CD4-positive, alpha-beta T cell treated with Interleukin-15 for 4 hours (primary cell): ENCODE results near the gene CD14.
"Not testable (repeated sequence)": the region's sequence is repeated elsewhere in the genome, so short reads cannot be mapped to it uniquely, and the experiment has no call there.

Experiments used
- DNase-seq: peaks from one replicate; pipeline ENCODE4 v3.0.0-alpha.2; 2020; ENCODE audit warnings: low spot score

Gene CD14

DNA sequence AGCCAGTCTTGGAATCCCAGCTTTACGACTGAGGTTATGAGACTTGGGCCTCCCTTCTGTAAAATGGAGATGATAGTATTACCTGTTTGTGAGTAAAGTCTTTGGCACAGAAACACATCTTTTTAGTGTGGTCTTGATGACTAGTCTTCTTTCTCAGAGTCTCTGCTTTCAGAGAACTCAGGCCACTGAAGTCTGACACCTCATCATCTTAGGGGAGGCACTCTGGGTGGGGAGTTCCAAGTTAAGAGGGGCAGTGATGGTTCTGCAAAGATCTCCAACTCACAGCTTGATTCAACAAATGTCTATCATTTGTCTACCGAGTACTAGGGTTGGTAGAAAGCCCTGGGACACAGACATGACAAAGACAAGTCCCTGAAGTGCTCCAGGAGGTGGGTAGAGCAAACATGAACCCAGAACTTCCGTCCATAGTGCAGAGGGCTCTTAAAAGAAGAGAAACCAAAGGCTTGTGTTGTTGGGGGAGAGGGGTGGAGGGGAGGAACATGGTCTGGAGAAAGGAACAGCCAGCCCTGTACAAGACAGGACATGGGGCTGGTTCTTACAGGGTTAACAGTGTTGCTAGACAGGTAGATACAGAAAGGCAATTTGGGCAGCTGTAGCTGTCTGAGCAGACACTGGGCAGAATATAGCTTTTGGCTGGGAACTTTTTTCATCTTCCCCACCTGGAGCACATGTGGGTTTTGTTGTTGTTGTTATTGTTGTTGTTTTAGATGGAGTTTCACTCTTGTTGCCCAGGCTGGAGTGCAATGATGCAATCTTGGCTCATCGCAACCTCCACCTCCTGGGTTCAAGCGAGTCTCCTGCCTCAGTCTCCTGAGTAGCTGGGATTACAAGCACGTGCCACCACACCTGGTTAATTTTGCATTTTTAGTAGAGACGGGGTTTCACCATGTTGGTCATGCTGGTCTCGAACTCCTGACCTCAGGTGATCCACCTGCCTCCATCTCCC lies 2.6 kb upstream of the CD14 start:
- peak; percentile 33 for DNase-seq

DNA sequence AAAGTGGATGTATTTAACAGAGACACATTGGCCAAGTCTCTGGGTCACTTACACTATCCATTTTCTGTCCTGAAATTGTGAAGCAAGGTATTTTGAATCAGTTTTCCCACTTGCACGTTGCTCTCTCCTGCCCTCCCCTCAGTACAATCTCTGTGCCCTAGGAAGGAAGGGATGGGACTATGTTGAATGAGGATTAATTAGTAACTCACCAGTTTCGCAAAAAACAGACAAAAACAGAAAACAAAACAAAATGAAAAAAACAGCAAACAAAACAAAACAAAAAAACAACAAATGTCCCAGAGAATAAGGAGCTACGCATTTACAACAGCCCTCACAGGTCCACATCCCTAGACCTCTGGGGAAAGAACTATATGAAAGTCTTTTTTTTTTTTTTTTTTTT lies 1.1 kb upstream of the CD14 start:
- DNase-seq = no peak

DNA sequence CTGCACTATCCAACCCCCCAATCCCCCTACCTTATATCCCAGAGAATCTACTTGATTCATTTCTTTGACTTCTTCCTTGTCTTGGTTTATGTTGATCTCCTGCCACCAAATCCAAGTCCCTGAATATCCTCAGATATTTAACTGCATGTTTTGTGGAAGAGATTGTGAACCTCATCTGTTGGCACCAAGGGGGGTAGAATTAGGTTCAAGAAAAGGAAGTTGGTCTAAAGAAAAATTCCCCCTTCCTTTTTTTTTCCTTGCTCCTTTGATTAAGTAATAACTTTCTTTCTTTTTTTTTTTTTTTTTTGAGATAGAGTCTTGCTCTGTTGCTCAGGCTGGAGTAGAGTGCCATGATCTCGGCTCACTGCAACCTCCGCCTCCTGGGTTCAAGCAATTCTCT lies 526 bp upstream of the CD14 start:
- no peak for DNase-seq

DNA sequence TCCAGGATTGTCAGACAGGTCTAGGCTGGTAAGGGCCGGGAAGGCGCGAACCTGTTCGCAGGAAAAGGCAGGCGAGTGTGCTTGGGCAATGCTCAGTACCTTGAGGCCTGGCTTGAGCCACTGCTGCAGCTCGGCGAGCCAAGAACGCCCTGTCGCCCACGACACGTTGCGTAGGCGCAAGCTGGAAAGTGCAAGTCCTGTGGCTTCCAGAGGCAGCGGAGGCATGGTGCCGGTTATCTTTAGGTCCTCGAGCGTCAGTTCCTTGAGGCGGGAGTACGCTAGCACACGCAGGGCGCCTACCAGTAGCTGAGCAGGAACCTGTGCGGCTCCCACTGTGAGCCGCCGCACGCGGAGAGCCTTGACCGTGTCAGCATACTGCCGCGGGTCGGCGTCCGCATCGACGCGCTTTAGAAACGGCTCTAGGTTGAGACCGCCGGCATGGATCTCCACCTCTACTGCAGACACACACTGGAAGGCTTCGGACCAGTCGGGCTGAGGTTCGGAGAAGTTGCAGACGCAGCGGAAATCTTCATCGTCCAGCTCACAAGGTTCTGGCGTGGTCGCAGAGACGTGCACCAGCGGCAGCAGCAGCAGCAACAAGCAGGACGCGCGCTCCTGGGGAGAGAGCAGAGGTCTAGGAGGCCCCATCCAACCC lies 482 bp downstream of the CD14 start:
- peak; percentile 33 for DNase-seq

DNA sequence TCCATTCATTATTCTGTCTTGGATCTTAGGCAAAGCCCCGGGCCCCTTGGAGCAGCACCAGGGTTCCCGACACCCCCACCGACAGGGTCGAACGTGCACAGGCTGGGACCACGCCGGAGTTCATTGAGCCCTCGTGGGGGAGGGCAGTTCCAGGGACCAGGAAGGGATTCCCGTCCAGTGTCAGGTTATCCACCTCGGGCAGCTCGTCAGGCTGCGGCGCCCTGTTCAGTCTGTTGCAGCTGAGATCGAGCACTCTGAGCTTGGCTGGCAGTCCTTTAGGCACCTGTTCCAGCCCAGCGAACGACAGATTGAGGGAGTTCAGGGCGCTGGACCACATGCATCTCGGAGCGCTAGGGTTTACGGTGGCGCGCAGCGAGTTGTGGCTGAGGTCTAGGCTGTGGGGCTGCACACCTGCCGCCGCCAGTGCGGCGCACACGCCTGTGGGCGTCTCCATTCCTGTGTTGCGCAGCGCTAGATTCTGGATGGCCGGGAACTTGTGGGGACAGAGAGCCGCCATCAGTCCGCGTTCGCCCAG lies 1.1 kb downstream of the CD14 start:
- peak; percentile 9 for DNase-seq

DNA sequence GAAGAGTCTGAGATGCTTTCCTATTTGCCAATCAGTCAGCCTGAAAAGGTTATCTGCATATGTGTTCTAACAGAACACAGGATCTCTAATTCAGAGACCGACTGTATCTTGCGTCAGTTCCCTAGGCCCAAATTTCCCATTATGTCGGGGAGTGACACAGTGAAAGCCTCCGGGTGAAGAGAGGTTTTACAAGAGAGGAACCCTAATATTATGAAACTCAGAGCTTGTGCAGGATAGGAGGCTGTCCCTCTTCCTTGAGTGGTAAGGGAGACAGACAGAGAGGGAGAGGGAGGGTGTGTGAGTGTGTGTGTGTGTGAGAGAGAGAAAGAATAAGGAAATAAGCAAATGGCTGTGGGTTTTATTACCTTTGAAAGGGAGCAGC lies 1.9 kb downstream of the CD14 start:
- DNase-seq = peak; percentile 4

DNA sequence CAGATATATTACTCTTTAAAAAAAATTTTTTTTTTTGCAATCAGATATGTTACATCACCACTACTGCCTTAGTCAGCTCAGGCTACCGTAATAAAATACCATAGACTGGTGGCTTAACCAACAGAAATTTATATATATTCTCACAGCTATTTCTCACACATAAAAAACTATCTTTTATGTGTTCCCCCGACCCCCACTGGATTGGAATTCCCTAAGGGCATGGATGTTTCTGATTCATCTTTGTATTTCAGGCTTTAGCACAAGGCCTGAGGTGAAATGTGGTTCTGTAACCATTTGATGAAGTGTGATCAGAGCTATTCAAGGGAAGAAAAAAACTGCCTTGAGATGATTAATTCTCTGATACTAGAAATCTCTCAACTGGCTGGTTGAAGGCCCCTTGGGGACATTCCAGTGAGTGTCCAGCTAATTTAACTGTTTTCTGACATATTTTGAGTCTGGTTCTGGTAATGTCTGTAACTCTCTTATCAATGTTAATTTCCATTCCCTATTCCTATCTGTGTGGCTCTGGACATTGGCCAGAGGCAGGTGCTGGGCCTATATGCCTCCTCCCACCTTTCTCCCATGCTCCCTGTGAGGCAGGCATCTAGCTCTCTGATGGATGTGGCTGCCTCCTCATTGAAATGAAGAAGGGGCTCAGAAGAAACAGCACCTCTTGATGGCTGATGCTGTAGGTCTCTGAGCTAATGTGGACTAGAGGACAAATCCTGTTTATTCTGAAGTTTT lies 2.5 kb downstream of the CD14 start:
- no peak for DNase-seq

DNA sequence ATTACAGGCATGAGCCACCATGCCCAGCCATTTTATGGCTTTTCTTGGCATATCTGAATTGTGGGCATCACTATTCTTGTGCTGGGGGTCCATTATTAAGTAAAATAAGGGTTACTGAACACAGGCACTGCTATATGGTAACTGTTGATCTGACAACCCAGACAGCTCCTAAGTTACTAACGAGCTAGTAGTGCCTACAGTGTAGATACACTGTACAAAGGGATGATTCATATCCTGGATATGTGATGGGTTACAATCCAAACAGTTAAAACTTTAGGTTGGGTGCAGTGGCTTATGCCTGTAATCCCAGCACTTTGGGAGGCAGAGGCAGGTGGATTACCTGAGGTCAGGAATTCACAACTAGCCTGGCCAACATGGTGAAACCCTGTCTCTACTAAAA lies 4.3 kb downstream of the CD14 start:
- no peak for DNase-seq

DNA sequence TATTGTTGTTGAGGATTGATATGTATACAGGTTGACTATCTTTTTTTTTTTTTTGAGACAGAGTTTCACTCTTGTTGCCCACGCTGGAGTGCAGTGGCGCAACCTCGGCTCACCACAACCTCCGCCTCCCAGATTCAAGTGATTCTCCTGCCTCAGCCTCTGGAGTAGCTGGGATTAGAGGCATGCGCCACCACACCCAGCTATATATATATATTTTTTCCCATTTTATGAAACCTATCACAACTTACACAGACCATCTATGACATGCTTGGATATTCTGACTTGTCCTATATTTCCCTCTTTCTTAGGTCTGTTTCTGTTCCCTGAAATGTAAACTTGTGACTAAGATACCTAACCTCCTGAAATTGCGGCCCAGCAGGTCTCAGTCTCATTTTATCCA lies 5.0 kb downstream of the CD14 start:
- DNase-seq = no peak

DNA sequence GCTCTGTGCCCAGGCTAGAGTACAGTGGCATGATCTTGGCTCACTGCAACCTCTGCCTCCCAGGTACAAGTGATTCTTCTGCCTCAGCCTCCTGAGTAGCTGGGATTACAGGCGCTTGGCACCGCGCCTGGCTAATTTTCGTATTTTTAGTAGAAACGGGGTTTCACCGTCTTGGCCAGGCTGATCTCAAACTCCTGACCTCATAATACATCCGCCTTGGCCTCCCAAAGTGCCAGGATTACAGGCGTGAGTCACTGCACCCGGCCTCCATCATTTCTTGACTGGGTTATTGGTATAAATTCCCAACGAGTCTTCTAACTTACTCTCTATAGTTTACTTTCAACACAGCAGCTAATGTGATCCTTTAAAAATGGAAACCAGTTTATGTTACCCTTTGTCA lies 8.1 kb downstream of the CD14 start:
- not testable (repeated sequence) for DNase-seq

DNA sequence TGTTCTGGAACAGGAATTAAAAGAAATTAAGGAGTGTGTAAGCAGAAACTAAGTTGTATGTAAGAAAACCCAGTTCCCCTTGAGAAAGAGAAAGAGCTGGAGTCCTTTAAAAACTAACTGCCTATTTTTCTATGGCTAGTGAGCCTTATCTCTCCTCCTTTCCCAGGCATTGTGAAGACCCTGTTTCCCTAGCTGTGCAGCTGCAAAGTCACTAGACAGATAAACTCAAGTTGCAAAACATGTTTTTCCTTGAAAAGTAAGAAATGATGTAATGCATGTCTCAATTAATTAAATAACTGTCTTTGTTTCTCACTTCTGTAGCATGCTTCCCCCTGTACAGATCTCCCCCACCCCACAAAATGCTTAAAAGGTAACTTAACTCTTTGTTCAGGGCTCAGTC lies 9.9 kb downstream of the CD14 start:
- DNase-seq = not testable (repeated sequence)

DNA sequence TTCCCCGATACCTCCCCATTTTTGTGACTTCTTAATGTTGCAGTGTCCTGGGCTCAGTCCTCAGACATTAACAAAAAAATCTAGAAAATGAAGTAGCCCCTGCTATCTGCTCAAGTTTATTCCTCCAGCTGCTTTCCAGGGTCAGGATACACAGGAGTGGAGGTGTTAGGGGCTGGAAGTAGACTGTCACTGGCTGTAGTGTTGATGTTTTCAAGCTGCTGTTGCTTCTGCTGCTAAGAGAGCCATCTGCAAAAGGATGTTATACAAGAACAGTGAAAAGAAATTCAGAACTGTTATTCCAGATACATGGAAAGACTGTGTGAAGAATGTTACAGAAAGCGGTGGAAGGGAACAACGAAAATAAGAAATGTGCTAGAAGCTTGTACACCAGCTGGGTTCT lies 10.7 kb downstream of the CD14 start:
- no peak for DNase-seq

DNA sequence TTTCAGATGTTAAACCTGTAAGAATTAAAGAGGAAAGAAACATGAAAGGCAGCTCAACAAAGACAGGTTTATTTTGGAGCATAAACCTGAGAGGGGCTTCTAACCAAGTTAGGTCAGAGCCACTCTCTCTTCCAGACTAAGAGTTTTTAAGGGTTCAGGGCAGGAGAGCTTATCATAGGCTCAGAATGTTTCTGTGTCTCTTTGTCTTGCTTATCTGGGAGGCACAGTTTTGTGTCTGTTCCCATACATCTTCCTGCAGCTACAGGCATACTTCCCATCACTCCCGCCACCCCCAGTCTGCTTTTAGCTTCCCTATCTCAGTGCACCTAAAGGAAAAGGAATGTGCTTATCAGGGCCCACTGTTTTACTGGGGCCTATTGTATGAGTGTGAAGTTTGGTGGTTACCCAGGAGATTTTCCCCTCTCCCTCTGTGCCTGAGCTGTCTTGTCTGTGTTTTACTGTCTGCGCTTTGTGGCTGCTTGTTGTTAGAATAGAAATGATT lies 21.9 kb downstream of the CD14 start:
- DNase-seq = no peak

DNA sequence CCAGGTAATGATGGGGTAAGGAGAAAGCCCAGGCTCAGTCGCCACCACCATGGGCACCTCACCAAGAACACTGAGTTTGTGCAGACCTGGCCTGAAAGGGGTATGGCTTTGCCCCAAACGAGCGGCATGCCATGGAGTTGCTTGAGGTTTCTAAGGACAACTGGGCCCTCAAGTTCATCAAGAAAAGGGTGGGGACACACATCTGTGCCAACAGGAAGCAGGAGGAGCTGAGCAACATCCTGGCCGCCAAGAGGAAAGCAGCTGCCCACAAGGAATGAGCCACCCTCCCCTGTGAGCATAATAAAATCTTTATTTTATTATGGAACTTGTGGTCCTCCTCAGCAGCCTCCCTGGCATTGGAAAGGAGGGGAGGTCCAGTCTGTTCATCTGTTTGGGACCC lies 23.8 kb downstream of the CD14 start:
- DNase-seq = no peak

DNA sequence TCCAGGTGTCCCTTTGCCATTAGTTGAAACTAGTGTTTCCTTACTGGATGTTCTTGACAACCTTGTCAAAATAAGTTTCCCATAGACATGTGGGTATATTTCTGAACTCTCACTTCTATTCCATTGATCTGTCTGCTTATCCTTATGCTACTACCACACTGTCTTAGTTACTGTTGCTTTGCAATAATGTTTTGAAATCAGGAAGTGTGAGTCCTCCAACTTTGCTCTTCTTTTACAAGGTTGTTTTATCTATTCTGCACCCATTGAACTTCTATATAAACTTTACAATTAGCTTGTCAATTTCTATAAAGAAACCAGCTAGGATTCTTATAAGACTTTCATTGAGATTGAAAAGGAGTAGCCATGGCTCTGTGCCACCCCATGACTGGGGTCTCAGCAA lies 24.3 kb downstream of the CD14 start:
- no peak for DNase-seq

DNA sequence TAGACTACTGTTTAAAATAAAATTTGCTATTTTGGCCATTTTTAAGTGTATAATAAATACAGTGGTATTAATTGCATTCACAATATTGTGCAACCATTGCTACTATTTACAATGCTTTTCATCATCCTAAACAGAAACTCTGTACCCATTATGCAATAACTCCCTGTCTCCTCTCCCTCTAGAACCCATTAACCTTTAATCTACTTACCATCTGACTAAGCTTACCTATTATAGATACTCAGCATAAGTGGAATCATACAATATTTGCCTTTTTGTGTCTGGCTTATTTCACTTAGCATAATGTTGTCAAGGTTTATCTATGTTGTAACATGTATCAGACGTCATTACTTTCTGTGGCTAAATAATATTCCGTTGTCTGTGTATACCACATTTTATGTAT lies 25.9 kb downstream of the CD14 start:
- DNase-seq = no peak

DNA sequence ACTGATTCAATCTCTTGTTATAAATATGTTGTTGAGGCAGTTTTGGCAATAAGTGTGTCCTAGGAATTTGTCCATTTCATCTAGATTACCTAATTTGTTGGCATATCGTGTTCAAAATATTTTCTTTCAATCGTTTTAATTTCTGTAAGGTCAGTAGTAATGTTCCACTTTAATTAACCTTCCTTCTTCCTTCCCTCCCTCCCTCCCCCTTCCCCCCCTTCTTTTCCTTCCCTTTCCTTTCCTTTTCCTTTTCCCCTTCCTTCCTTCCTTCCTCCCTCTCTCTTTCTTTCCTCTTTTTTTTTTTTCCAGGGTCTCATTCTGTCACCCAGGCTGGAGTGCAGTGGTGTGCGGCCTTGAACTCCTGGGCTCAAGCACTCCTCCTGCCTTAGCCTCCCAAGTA lies 27.1 kb downstream of the CD14 start:
- no peak for DNase-seq

DNA sequence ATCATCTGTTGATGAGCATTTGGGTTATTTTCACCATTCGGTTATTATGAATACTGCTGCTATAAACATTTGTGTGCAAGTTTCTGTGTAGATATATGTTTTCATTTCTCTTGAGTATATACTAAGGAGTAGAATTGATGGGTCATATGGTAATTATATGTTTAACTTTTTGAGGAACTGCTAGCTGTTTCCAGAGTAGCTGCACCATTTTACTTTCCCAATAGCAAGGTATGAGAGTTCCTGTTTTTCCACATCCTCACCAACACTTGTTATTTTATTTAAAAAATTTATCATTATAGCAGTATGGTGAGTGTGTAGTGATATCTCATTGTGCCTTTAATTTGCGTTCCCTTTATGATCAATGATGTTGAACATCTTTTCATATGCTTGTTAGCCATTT lies 29.2 kb downstream of the CD14 start:
- DNase-seq = no peak

DNA sequence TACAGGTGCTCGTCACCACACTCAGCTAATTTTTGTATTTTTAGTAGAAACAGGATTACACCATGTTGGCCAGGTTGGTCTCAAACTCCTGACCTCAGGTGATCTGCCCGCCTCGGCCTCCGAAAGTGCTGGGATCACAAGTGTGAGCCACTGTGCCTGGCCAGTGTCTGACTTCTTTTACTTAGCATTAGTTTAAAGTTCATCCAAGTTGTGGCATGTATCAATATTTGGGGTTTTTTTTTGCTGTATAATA lies 29.6 kb downstream of the CD14 start:
- not testable (repeated sequence) for DNase-seq

DNA sequence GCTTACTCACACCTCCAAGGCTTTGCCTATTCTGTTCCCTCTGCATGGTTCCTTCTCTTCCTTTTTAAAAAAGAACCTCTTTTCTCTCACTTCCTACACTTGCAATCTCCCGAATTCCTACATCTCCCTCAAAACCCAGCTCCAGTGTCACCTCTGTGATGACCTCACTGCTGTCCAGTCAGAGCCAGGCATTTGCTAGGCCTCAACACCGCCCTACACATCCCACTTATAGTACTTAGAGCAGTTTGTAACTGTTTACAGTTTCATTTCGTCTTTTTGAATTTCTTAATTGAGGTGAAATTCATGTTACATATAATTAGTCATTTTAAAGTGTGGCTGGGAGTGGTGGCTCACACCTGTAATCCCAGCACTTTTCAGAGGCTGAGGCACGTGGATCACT lies 30.8 kb downstream of the CD14 start:
- no peak for DNase-seq

DNA sequence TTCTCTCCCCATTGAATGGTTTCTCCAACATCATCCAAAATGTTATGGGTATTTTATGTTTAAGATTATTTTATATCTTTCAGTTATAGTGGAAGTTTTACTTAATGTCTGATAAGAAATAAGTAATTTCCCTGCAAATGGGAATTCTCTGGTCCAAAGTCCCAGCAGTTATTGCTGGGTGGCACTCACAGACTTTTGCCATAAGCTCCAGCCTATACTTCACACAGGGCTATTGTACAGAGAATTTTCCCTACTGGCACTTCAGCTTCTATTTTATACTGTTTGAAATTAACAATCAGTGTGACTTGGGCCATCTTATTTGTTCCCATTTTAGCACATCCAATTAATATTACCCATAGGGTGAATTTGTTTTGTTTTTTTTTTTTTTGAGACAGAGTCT lies 32.9 kb downstream of the CD14 start:
- no peak for DNase-seq

DNA sequence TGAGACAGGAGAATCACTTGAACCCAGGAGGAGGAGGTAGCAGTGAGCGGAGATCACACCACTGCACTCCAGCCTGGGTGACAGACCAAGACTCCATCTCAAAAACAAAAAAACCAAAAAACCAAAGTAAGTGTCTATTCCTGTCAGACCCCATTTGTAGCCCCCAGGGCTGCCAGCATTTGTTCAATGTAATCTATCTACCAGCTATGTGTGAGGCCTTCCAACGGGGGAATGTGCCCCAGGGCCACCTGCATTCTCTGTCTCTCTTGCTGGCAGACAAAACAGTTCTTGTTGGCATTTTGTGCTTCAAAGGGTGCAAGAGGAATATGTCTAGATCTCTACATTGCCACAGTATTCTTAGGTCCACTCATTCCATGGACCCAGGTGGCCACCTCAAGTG lies 34.1 kb downstream of the CD14 start:
- no peak for DNase-seq

DNA sequence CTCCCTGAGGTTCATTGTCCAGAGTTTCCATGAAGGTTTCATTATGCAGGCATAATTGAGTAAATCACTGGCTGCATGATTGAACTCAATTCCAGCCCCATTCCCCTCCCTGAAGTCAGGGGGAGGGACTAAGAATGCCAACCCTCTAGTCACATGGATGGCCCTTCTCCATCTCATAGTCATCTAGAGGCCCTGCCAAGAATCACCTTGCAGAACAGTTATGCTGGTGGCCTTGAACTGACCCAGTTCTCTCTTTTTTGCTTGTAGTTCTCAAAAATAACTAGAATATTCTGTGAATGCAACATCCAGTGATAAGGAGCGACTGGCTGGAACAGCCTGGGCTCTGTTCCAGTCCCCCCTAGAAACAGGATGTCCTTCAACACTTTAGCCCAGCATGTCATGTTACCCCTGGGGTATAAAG lies 36.6 kb downstream of the CD14 start:
- DNase-seq = no peak
